Iris pigment epithelial cell (primary cell): ENCODE results near the gene ARSJ.
"Not testable (repeated sequence)": the region's sequence is repeated elsewhere in the genome, so short reads cannot be mapped to it uniquely, and the experiment has no call there.

Source experiments
- DNase-seq: peaks from one replicate; pipeline ENCODE4 v3.0.0-alpha.2; 2011; ENCODE audit warnings: low read depth

Gene ARSJ

GRCh38 chr4:113958766-113959538 lies 20.5 kb downstream of the ARSJ start:
- peak; percentile 97 for DNase-seq

DNA sequence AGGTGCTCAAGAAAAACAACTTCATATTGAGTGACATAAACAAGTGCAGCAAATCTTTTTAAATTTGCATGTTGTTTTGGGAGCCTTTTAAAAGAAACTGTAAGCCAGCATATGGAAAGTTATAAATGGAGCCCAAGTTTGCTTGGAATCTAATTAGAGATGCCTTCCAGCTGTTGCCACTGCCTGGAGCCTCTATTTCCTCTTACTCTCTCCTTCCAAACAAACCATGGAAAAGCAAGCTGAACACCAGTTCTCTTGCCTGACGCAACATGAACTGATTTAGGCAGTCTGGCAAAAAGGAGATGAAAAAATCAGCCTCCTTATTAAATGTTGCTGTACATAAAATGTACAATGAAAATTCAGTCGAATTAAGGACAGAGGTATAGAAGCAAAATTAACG lies 21.5 kb downstream of the ARSJ start:
- no peak for DNase-seq

- no peak for DNase-seq
Measured at GRCh38 chr4:113955948-113956347, 23.5 kb downstream of the ARSJ start.

- no peak for DNase-seq
Measured at GRCh38 chr4:113955411-113955810, 24.0 kb downstream of the ARSJ start.

- no peak for DNase-seq
Measured at GRCh38 chr4:113953888-113954287, 25.6 kb downstream of the ARSJ start.

GRCh38 chr4:113952452-113953029 lies 26.9 kb downstream of the ARSJ start:
- DNase-seq, result peak; percentile 61

GRCh38 chr4:113951263-113951662 lies 28.2 kb downstream of the ARSJ start:
- DNase-seq, result peak; percentile 67

- no peak for DNase-seq
Measured at GRCh38 chr4:113950207-113950606, 29.2 kb downstream of the ARSJ start.

DNA sequence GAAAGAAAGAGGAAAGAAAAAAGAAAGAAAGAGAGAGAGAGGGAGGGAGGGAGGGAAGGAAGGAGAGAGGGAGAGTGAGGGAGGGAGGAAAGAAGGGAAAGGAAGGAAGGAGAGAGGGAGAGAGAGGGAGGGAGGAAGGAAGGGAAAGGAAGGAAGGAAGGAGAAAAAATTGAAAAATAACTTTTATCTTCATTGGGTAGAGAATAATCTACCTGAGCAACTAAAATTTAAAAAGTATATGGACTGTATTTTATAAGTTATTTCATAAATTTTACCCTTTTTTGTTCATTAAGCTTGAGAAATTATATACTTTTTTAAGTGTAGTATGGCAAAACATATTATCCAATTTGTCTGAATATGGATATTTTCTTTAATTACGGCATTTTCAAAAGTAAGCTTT lies 32.0 kb downstream of the ARSJ start:
- DNase-seq, result no peak

GRCh38 chr4:113945906-113946305 lies 33.5 kb downstream of the ARSJ start:
- DNase-seq, result peak; percentile 68

DNA sequence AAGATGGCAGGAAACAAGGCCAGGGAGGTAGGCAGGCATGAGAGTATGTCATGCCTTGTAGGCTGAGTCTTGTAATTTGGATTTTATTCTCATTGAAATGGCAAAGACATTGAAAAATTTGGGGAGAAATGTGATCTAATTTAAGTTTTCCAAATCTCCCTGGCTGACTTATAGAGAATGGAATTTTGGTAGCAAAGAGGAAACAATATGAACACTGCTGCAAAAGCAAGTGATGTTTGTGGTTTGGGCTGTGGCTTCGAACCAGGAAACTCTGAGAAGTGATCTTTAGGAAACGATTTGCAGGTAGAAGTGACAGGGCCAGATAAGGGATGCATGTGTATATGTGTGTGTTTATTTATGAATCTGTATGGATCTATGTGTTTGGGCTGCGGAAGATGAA lies 35.6 kb downstream of the ARSJ start:
- DNase-seq, result peak; percentile 47

DNA sequence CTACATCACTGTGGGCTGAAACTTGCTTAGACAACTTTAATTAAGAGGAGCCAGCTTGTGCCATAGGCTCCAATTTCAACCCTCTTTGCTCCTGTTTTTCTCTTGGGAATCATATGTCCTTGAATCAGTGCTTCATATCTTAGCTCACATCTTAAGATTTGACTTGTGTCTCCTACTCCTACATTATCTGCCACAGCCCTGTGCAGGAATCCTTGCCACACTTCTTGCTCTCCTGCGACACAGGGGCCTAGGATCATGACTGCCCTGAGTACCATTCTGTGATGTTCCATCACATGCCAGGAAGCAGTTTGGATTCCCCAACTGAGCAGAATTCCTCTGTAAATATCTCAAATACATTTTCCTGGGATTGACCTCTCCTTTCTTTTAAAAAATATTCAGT lies 36.4 kb downstream of the ARSJ start:
- DNase-seq, result no peak

- DNase-seq, result no peak
Measured at GRCh38 chr4:113941836-113942235, 37.6 kb downstream of the ARSJ start.

GRCh38 chr4:113940103-113940502 lies 39.3 kb downstream of the ARSJ start:
- not testable (repeated sequence) for DNase-seq

GRCh38 chr4:113935190-113935589 lies 44.3 kb downstream of the ARSJ start:
- peak; percentile 56 for DNase-seq

GRCh38 chr4:113924706-113925105 lies 54.7 kb downstream of the ARSJ start:
- not testable (repeated sequence) for DNase-seq

- DNase-seq, result peak; percentile 49
Measured at GRCh38 chr4:113921089-113921794, 58.2 kb downstream of the ARSJ start.

- peak; percentile 56 for DNase-seq
Measured at GRCh38 chr4:113919611-113920010, 59.8 kb downstream of the ARSJ start.

GRCh38 chr4:113919145-113919544 lies 60.3 kb downstream of the ARSJ start:
- DNase-seq, result no peak

DNA sequence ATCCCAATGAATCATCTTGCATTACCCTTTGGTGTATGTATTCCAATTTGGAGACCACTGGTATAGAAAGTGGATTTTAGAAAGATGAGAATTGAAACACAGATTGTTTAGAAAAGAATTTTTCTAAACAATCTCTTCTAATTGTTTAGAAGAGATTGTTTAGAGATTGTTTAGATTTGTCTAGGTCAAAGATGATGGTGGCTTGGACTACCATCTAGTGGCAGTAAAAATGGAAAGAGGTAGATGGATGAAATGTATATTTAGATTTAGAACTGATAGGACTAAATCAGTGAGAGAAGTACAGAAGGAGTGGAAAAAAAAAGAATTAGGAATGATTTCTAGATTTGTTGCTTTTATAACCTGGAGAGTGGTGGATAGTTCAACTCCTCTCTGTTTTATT lies 70.6 kb downstream of the ARSJ start:
- DNase-seq, result no peak

DNA sequence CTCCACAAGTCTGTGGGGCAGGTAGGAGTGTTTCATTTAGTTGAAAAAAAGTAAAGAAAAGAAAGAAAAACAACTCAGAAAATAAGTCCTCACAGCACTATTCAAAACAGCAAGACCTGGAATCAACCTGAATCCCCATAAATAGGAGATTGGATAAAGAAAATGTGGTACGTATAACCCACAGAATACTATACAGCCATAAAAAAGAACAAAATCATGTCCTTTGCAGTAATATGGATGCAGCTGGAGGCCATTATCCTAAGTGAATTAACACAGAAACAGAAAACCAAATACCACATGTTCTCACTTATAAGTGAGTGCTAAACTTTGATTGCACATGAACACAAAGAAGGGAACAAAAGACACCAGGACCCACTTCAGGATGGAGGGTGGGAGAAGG lies 71.9 kb downstream of the ARSJ start:
- no peak for DNase-seq

DNA sequence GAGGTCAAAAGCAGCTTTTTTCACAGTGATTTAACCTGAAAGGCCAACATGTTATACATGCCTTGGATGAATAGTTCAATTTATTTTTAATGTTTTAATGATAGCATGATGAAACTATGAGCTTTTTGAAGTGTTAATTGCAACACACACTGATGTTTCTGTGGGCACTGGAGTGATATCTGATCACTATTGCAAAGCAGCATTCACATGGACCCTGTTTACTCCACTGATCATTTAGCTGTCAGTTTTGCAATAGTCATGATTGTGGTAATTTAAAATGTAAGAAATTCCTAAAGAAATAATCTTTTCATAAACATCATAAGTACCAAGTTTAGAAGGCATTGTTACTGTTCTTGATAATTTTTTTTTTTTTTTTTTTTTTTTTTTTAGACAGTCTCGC lies 74.1 kb downstream of the ARSJ start:
- peak; percentile 68 for DNase-seq

DNA sequence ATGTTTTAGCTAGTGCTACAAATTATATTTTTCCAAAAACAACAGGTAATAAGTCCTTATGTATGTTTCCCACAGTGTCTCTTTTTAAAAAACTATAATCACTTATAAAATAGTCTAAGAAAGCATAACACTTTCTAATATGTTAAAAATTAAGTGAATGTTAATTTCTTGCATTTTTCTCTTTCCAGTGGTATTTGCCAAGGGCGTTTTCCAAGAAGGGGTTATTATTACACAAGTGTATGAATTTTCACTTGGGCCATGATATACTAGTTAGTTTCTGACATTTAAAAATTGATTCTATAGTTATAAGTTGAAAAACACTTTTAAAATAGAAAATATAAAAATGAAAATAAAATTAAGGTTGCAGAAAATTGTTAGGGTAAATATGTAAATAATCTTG lies 74.6 kb downstream of the ARSJ start:
- no peak for DNase-seq
